HCT116 (cell line): ENCODE data around the gene ADGRG4.
"Not testable (repeated sequence)": the region's sequence is repeated elsewhere in the genome, so short reads cannot be mapped to it uniquely, and the experiment has no call there.

Experiments used
- CTCF ChIP-seq, 3 experiments: fragments of 200-600 bp in 1 of 3; sonication (generic) in 1 of 3; IDR thresholded peaks in 2 of 3; conservative IDR thresholded peaks in 1 of 3; 2 replicates each; pipeline ENCODE4 v1.5.1; 2012 to 2017; ENCODE audit warnings: low read depth in 2 of 3, low read length in 2 of 3, antibody characterized with exemption in 1 of 3, borderline replicate concordance in 1 of 3, control low read depth in 1 of 3, mild to moderate bottlenecking in 1 of 3, mixed read lengths in 1 of 3, mixed run types in 1 of 3, moderate library complexity in 1 of 3; ENCODE audit not compliant: insufficient read depth in 1 of 3
- EGR1 ChIP-seq: IDR thresholded peaks from 2 replicates; pipeline ENCODE4 v1.6.1; 2012; ENCODE audit warnings: low read depth
- EZH2 ChIP-seq: fragments of 200-600 bp; sonication (generic); IDR thresholded peaks from 2 replicates; pipeline ENCODE4 v1.6.1; 2017; ENCODE audit warnings: antibody characterized with exemption, mixed run types
- MAX ChIP-seq: IDR thresholded peaks from 2 replicates; pipeline ENCODE4 v1.6.1; 2012
- POLR2A ChIP-seq: IDR thresholded peaks from 2 replicates; pipeline ENCODE4 v1.7.0; 2011; ENCODE audit warnings: borderline replicate concordance; ENCODE audit not compliant: insufficient read depth, insufficient read length; ENCODE audit errors: extremely low read depth
- RAD21 ChIP-seq: IDR thresholded peaks from 2 replicates; pipeline ENCODE4 v1.6.1; 2012; ENCODE audit warnings: low read depth, mild to moderate bottlenecking
- SIN3A ChIP-seq: IDR thresholded peaks from 2 replicates; pipeline ENCODE4 v1.6.1; 2012; ENCODE audit warnings: low read depth
- YY1 ChIP-seq: IDR thresholded peaks from 2 replicates; pipeline ENCODE4 v1.6.1; 2011; ENCODE audit warnings: low read length, low read depth, moderate library complexity, mild to moderate bottlenecking; ENCODE audit not compliant: insufficient replicate concordance; ENCODE audit errors: extremely low read depth

GRCh38 chrX:136286375-136286774, 14.4 kb upstream of the ADGRG4 start:
- not testable (repeated sequence) for TF ChIP-seq EZH2; POLR2A; MAX; CTCF (IDR thresholded peaks at IDR 0.05 in 2 of 3, conservative IDR thresholded peaks at IDR 0.05 in 1 of 3; ENCODE audit: borderline replicate concordance in 1 of 3, insufficient read depth in 1 of 3, low read depth in 2 of 3, low read length in 2 of 3); YY1; EGR1; SIN3A; RAD21
